SK-N-SH (cell line): ENCODE data around the gene PXDC1. TPM values are rescaled to one million over a fixed set of nuclear protein-coding genes. Genes with fewer than 3 reads are reported as not detected.

Experiments used
- CTCF ChIA-PET: fragments of 300-600, 350-600 bp; formaldehyde crosslinking; extraction: SDS; loops from one replicate; lab custom pipeline; 2021; lab: Yijun Ruan, JAX
- POLR2A ChIA-PET: fragments of 350-600 bp; sonication (Branson Sonifier 250); formaldehyde crosslinking; extraction: SDS; loops from one replicate; lab custom pipeline; 2020; ENCODE audit warnings: antibody characterized with exemption, inconsistent platforms; lab: Yijun Ruan, JAX
- DNase-seq: peaks from one replicate; pipeline ENCODE4 v3.0.0; 2012
- H2AFZ ChIP-seq: fragments of 200-600 bp; sonication (generic); 2 replicates; pipeline ENCODE4 v1.8.1; 2016; ENCODE audit warnings: antibody characterized with exemption, mild to moderate bottlenecking, low read depth
- H3F3A ChIP-seq: fragments of 200-600 bp; sonication (generic); replicated peaks from 2 replicates; pipeline ENCODE3; 2016; ENCODE audit warnings: antibody characterized with exemption, mild to moderate bottlenecking; ENCODE audit not compliant: insufficient read depth
- H3K27ac ChIP-seq, 2 experiments: fragments of 200-500 bp in 1 of 2; fragments of 200-600 bp in 1 of 2; sonication (Bioruptor generic) in 1 of 2; sonication (generic), shearing (Covaris generic) in 1 of 2; 2 replicates each; pipeline versions ENCODE4 v1.5.1 to v1.6.1; 2014 to 2016; ENCODE audit warnings: low read depth in 2 of 2, inconsistent platforms in 1 of 2, low read length in 1 of 2, mild to moderate bottlenecking in 1 of 2, mixed read lengths in 1 of 2
- H3K27me3 ChIP-seq: fragments of 200-600 bp; sonication (generic), shearing (Covaris generic); 2 replicates; pipeline ENCODE4 v1.6.1; 2016; ENCODE audit warnings: mixed run types; ENCODE audit not compliant: insufficient read depth
- H3K36me3 ChIP-seq, 2 experiments: fragments of 200-500 bp in 1 of 2; fragments of 200-600 bp in 1 of 2; sonication (Bioruptor generic) in 1 of 2; sonication (generic) in 1 of 2; replicated peaks in 1 of 2; 2 replicates each; pipeline versions ENCODE3 to v1.5.1; 2014 to 2016; ENCODE audit warnings: low read length in 1 of 2, mild to moderate bottlenecking in 1 of 2; ENCODE audit not compliant: insufficient read depth in 2 of 2, control insufficient read depth in 1 of 2
- H3K4me1 ChIP-seq, 2 experiments: fragments of 200-500 bp in 1 of 2; fragments of 200-600 bp in 1 of 2; sonication (Bioruptor generic) in 1 of 2; sonication (generic), shearing (Covaris generic) in 1 of 2; 2 replicates each; pipeline versions ENCODE4 v1.5.1 to v1.6.1; 2014 to 2016; ENCODE audit warnings: low read depth in 1 of 2, low read length in 1 of 2, mixed run types in 1 of 2; ENCODE audit not compliant: insufficient read depth in 2 of 2, control insufficient read depth in 1 of 2
- H3K4me2 ChIP-seq: fragments of 200-600 bp; sonication (generic), shearing (Covaris generic); 2 replicates; pipeline ENCODE4 v1.6.1; 2017; ENCODE audit warnings: mixed run types
- H3K4me3 ChIP-seq, 2 experiments: fragments of 200-500 bp in 1 of 2; fragments of 200-600 bp in 1 of 2; sonication (Bioruptor generic) in 1 of 2; sonication (generic), shearing (Covaris generic) in 1 of 2; 2 replicates each; pipeline versions ENCODE4 v1.5.1 to v1.8.1; 2014 to 2016; ENCODE audit warnings: low read depth in 2 of 2, inconsistent platforms in 1 of 2, low read length in 1 of 2, mild to moderate bottlenecking in 1 of 2, mixed read lengths in 1 of 2, moderate library complexity in 1 of 2
- H3K79me2 ChIP-seq: fragments of 200-600 bp; sonication (generic); 2 replicates; pipeline ENCODE4 v1.8.1; 2017; ENCODE audit warnings: mild to moderate bottlenecking; ENCODE audit not compliant: insufficient read depth
- H3K9ac ChIP-seq: fragments of 200-600 bp; sonication (generic); 2 replicates; pipeline ENCODE4 v1.6.1; 2017; ENCODE audit warnings: mixed run types
- H3K9me2 ChIP-seq: fragments of 200-600 bp; sonication (generic); 2 replicates; pipeline ENCODE4 v1.6.1; 2017; ENCODE audit warnings: mixed run types
- H3K9me3 ChIP-seq: fragments of 200-600 bp; sonication (generic); 2 replicates; pipeline ENCODE4 v1.6.1; 2017; ENCODE audit warnings: mixed run types, mild to moderate bottlenecking, moderate library complexity
- H4K20me1 ChIP-seq: fragments of 200-600 bp; sonication (generic); 2 replicates; pipeline ENCODE4 v1.6.1; 2017; ENCODE audit warnings: mild to moderate bottlenecking, mixed run types; ENCODE audit not compliant: insufficient read depth
- CHD2 ChIP-seq: fragments of 150-350 bp; IDR thresholded peaks from 2 replicates; pipeline ENCODE4 v1.6.1; 2018; ENCODE audit warnings: low read length; ENCODE audit not compliant: partially characterized antibody
- EP300 ChIP-seq, 2 experiments: IDR thresholded peaks; 2 replicates each; pipeline versions ENCODE4 v1.4.0 to v1.6.1; 2012; ENCODE audit warnings: borderline replicate concordance in 1 of 2, low read depth in 1 of 2, low read length in 1 of 2
- FOSL2 ChIP-seq: IDR thresholded peaks from 2 replicates; pipeline ENCODE4 v1.4.0; 2012; ENCODE audit warnings: low read depth, mild to moderate bottlenecking, moderate library complexity, borderline replicate concordance
- FOXJ3 ChIP-seq: sonication (generic); formaldehyde crosslinking; IDR thresholded peaks from 2 replicates; pipeline ENCODE4 v1.5.1; 2020; ENCODE audit warnings: mild to moderate bottlenecking, missing genetic modification reagents
- GABPA ChIP-seq: IDR thresholded peaks from 2 replicates; pipeline ENCODE4 v1.4.0; 2012; ENCODE audit warnings: low read depth, mild to moderate bottlenecking
- JUND ChIP-seq: IDR thresholded peaks from 2 replicates; pipeline ENCODE4 v1.4.0; 2012
- MEF2A ChIP-seq: IDR thresholded peaks from 2 replicates; pipeline ENCODE4 v1.4.0; 2012; ENCODE audit warnings: low read depth, borderline replicate concordance
- NFIC ChIP-seq: IDR thresholded peaks from 2 replicates; pipeline ENCODE4 v1.4.0; 2012; ENCODE audit warnings: borderline replicate concordance
- POLR2AphosphoS5 ChIP-seq: IDR thresholded peaks from 2 replicates; pipeline ENCODE4 v1.6.1; 2012; ENCODE audit warnings: low read depth, low read length
- RCOR1 ChIP-seq: fragments of 150-350 bp; IDR thresholded peaks from 2 replicates; pipeline ENCODE4 v1.6.1; 2017; ENCODE audit warnings: antibody characterized with exemption, low read length
- RFX5 ChIP-seq: IDR thresholded peaks from 2 replicates; pipeline ENCODE4 v1.6.1; 2012; ENCODE audit warnings: mild to moderate bottlenecking, improper control_type of control experiment, low read length
- RXRA ChIP-seq: IDR thresholded peaks from 2 replicates; pipeline ENCODE4 v1.4.0; 2012; ENCODE audit warnings: low read depth, mild to moderate bottlenecking, borderline replicate concordance
- SIN3A ChIP-seq: IDR thresholded peaks from 2 replicates; pipeline ENCODE4 v1.6.1; 2012; ENCODE audit warnings: low read depth, mild to moderate bottlenecking, low read length, moderate library complexity, borderline replicate concordance
- SMC3 ChIP-seq: IDR thresholded peaks from 2 replicates; pipeline ENCODE4 v1.6.1; 2012; ENCODE audit warnings: low read depth, low read length, improper control_type of control experiment
- TAF1 ChIP-seq: IDR thresholded peaks from 2 replicates; pipeline ENCODE4 v1.6.1; 2012; ENCODE audit warnings: low read depth, mild to moderate bottlenecking, low read length, moderate library complexity, borderline replicate concordance
- TCF12 ChIP-seq: IDR thresholded peaks from 2 replicates; pipeline ENCODE4 v1.4.0; 2012
- TEAD4 ChIP-seq: IDR thresholded peaks from 2 replicates; pipeline ENCODE4 v1.4.0; 2012; ENCODE audit warnings: mild to moderate bottlenecking, borderline replicate concordance; ENCODE audit not compliant: insufficient read depth
- WGBS: methylation state at CpG from one replicate; pipeline ENCODE4 v1.1.6; 2017; ENCODE audit warnings: low lambda C conversion rate; 5-methylcytosine and 5-hydroxymethylcytosine counted together
- polyA plus RNA-seq, 3 experiments: library from polyadenylated mRNA; depleted of rRNA; stranded (reverse); fragments of >200 nt; gene quantifications; 2 replicates each; pipeline ENCODE4 v1.2.3, GENCODE V29; 2012
- TF ChIP-seq, protein P1 (sequence below): fragments of 150-350 bp; IDR thresholded peaks from 2 replicates; pipeline ENCODE4 v1.6.1; 2016; ENCODE audit warnings: mild to moderate bottlenecking, low read depth, low read length
- TF ChIP-seq, protein P2 (sequence below): IDR thresholded peaks from 2 replicates; pipeline ENCODE4 v1.4.0; 2012; ENCODE audit warnings: low read depth, borderline replicate concordance
- TF ChIP-seq, protein P3 (sequence below): IDR thresholded peaks from 2 replicates; pipeline ENCODE4 v1.4.0; 2012; ENCODE audit warnings: low read depth, borderline replicate concordance
- TF ChIP-seq, protein P4 (sequence below): IDR thresholded peaks from 2 replicates; pipeline ENCODE4 v1.4.0; 2012; ENCODE audit warnings: low read depth

PXDC1 gene
- polyA plus RNA-seq, 1 of the 3 experiments (the other 2 are of a cell fraction): 14.1 TPM

DNA sequence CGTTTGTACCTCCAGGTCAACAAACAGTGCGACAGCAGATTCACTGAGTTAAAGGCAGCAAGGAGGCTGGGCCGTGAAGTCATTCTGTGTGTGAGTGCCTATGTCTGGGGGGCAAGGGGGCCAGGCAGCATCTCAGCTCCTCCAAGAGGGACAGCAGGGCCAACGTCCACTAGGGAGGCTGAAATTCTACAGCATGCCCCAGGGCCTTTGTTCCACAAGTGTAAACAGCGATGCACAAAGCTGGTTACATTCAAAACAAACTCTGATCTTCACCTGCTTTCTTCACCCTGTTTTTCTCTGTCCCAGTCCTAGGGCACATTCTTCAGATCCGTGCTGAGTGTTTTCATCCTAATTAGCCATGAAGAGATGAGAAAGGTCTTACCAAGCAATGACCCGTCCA lies 41.1 kb downstream of the PXDC1 start:
- WGBS: 71% methylated on average over 7 of the region's 7 CpGs
- CTCF ChIA-PET: interaction anchor here (0.9 to 1.4 kb wide), 3 partner anchors 10 to 23 kb away, joined by 3 read pairs; no protein-coding TSS in a partner anchor
- Histone ChIP-seq H3K4me2 (no peak overlapping the region), H4K20me1 (no peaks in the 10 kb centered on the region), H3K79me2 (no peaks in the 10 kb centered on the region), H3K4me1 (no peaks in the 10 kb centered on the region), H3K9me3 (no peaks in the 10 kb centered on the region), H3F3A (no peaks in the 10 kb centered on the region), H3K9ac (no peak overlapping the region), H3K27ac (no peak overlapping the region), H3K4me3 (no peak overlapping the region), H3K27me3 (no peaks in the 10 kb centered on the region), H3K9me2 (no peaks in the 10 kb centered on the region), H2AFZ (no peak overlapping the region), H3K36me3 (peaks cover 0 to 3% of the 10 kb centered on the region in 2 experiments)
- POLR2A ChIA-PET: interaction anchor here (0.8 kb wide), 1 partner anchor 31 kb away, joined by 3 read pairs; no protein-coding TSS in a partner anchor
- DNase-seq: no peak
- no peak for TF ChIP-seq FOSL2
- TF ChIP-seq RFX5: no peak
- TF ChIP-seq CHD2: no peak
- TF ChIP-seq, protein P1, sequence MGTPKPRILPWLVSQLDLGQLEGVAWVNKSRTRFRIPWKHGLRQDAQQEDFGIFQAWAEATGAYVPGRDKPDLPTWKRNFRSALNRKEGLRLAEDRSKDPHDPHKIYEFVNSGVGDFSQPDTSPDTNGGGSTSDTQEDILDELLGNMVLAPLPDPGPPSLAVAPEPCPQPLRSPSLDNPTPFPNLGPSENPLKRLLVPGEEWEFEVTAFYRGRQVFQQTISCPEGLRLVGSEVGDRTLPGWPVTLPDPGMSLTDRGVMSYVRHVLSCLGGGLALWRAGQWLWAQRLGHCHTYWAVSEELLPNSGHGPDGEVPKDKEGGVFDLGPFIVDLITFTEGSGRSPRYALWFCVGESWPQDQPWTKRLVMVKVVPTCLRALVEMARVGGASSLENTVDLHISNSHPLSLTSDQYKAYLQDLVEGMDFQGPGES: no peak
- TF ChIP-seq GABPA: no peak
- TF ChIP-seq SIN3A: no peak
- TF ChIP-seq TEAD4: no peak
- no peak for TF ChIP-seq RCOR1
- TF ChIP-seq, protein P2, sequence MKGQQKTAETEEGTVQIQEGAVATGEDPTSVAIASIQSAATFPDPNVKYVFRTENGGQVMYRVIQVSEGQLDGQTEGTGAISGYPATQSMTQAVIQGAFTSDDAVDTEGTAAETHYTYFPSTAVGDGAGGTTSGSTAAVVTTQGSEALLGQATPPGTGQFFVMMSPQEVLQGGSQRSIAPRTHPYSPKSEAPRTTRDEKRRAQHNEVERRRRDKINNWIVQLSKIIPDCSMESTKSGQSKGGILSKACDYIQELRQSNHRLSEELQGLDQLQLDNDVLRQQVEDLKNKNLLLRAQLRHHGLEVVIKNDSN: no peak
- no peak for TF ChIP-seq RXRA
- TF ChIP-seq, protein P3, sequence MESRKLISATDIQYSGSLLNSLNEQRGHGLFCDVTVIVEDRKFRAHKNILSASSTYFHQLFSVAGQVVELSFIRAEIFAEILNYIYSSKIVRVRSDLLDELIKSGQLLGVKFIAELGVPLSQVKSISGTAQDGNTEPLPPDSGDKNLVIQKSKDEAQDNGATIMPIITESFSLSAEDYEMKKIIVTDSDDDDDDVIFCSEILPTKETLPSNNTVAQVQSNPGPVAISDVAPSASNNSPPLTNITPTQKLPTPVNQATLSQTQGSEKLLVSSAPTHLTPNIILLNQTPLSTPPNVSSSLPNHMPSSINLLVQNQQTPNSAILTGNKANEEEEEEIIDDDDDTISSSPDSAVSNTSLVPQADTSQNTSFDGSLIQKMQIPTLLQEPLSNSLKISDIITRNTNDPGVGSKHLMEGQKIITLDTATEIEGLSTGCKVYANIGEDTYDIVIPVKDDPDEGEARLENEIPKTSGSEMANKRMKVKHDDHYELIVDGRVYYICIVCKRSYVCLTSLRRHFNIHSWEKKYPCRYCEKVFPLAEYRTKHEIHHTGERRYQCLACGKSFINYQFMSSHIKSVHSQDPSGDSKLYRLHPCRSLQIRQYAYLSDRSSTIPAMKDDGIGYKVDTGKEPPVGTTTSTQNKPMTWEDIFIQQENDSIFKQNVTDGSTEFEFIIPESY: no peak
- no peak for TF ChIP-seq TAF1
- no peak for TF ChIP-seq FOXJ3

DNA sequence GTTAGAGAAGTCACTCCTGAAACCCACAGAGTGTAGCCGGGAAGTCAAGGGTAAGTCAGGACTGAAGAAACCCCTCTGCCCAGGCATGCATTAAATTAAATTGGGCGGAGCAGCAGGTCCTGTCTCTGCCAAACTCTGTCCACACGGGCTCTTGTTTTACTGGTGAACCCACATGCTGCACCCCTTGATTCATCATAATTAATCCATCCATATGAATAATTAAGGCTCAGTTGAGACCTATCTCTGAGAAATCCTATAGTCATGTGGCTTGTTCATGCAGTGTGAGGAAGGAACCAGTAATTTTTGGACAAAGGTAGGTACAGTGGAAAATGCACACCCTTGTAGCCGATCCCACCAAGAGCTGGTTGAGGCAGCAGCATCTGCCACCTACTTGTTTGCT lies 43.0 kb downstream of the PXDC1 start:
- Histone ChIP-seq H3K4me1 (no peaks in the 10 kb centered on the region), H3K27me3 (no peaks in the 10 kb centered on the region), H3F3A (no peaks in the 10 kb centered on the region), H4K20me1 (no peaks in the 10 kb centered on the region), H2AFZ (no peak overlapping the region), H3K4me3 (no peak overlapping the region), H3K79me2 (no peaks in the 10 kb centered on the region), H3K9ac (no peak overlapping the region), H3K4me2 (no peak overlapping the region), H3K36me3 (no peaks in the 10 kb centered on the region), H3K27ac (no peak overlapping the region), H3K9me2 (no peaks in the 10 kb centered on the region), H3K9me3 (no peaks in the 10 kb centered on the region)
- DNase-seq: no peak
- WGBS: 65% methylated on average over 4 of the region's 4 CpGs
- CTCF ChIA-PET: no interaction called here
- POLR2A ChIA-PET: no interaction called here
- TF ChIP-seq, protein P1: no peak
- TF ChIP-seq GABPA (no peak), POLR2AphosphoS5 (no peak), JUND (no peak), EP300 (IDR thresholded peaks at IDR 0.05; ENCODE audit: borderline replicate concordance in 1 of 2, low read depth in 1 of 2, low read length in 1 of 2) (no peak), MEF2A (no peak), TCF12 (no peak), SMC3 (no peak), NFIC (no peak), CHD2 (no peak), TAF1 (no peak)
- TF ChIP-seq, protein P4, sequence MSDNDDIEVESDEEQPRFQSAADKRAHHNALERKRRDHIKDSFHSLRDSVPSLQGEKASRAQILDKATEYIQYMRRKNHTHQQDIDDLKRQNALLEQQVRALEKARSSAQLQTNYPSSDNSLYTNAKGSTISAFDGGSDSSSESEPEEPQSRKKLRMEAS: no peak
- TF ChIP-seq, protein P3: no peak
